Osteocyte (in vitro differentiated cells): Measurements from ENCODE around the gene LRRFIP1. TPM values are rescaled to one million over a fixed set of nuclear protein-coding genes. Genes with fewer than 3 reads are reported as not detected.
"Not testable (repeated sequence)": the region's sequence is repeated elsewhere in the genome, so short reads cannot be mapped to it uniquely, and the experiment has no call there.

Experiments used
- DNase-seq: peaks from one replicate; pipeline ENCODE4 v3.0.0; 2021; ENCODE audit warnings: mixed read lengths; ENCODE audit not compliant: unreplicated experiment; ENCODE audit errors: extremely low spot score
- H3K27ac Mint-ChIP-seq: one replicate; pipeline ENCODE4 v1.8.0; 2021; ENCODE audit warnings: mild to moderate bottlenecking, mixed read lengths; ENCODE audit not compliant: unreplicated experiment
- H3K27me3 Mint-ChIP-seq: one replicate; pipeline ENCODE4 v1.8.0; 2021; ENCODE audit warnings: mixed read lengths; ENCODE audit not compliant: unreplicated experiment
- H3K36me3 Mint-ChIP-seq: one replicate; pipeline ENCODE4 v1.8.0; 2021; ENCODE audit warnings: mixed read lengths; ENCODE audit not compliant: unreplicated experiment
- H3K4me1 Mint-ChIP-seq: one replicate; pipeline ENCODE4 v1.8.0; 2021; ENCODE audit warnings: mixed read lengths; ENCODE audit not compliant: unreplicated experiment
- H3K4me3 Mint-ChIP-seq: one replicate; pipeline ENCODE4 v1.8.0; 2021; ENCODE audit warnings: mild to moderate bottlenecking, moderate library complexity, mixed read lengths; ENCODE audit not compliant: unreplicated experiment
- H3K9me3 Mint-ChIP-seq: one replicate; pipeline ENCODE4 v1.8.0; 2021; ENCODE audit warnings: mixed read lengths; ENCODE audit not compliant: unreplicated experiment
- CTCF ChIP-seq: fragments of 200-600 bp; sonication (generic); IDR thresholded peaks from 2 replicates; pipeline ENCODE4 v1.5.0; 2021; ENCODE audit warnings: antibody characterized with exemption, mild to moderate bottlenecking, moderate library complexity
- total RNA-seq: library from RNA; stranded (reverse); gene quantifications from 2 replicates; pipeline ENCODE4 v1.2.1, GENCODE V29; 2021

Gene LRRFIP1
- total RNA-seq, 1 donor from 2014 or later = 79.9 TPM

- Mint-ChIP-seq H3K4me1 (peaks cover 19% of the 10 kb centered on the region), H3K9me3 (no peaks in the 10 kb centered on the region), H3K4me3 (no peak overlapping the region), H3K27me3 (no peaks in the 10 kb centered on the region), H3K27ac (no peak overlapping the region), H3K36me3 (peaks cover 23% of the 10 kb centered on the region)
- no peak for DNase-seq
- TF ChIP-seq CTCF = no peak
Observed at GRCh38 chr2:237746302-237747080, 119.1 kb downstream of the LRRFIP1 start.

- no peak overlapping the region for H3K4me3 Mint-ChIP-seq
- H3K36me3 Mint-ChIP-seq = peaks cover 29% of the 10 kb centered on the region
- H3K27me3 Mint-ChIP-seq = no peaks in the 10 kb centered on the region
- DNase-seq = no peak
- no peak for TF ChIP-seq CTCF
- H3K4me1 Mint-ChIP-seq = peaks cover 19% of the 10 kb centered on the region
- no peak overlapping the region for H3K27ac Mint-ChIP-seq
- H3K9me3 Mint-ChIP-seq = no peaks in the 10 kb centered on the region
Observed at GRCh38 chr2:237747189-237747588, 119.8 kb downstream of the LRRFIP1 start.

GRCh38 chr2:237749002-237749401, 121.6 kb downstream of the LRRFIP1 start:
- H3K4me3 Mint-ChIP-seq = no peak overlapping the region
- H3K9me3 Mint-ChIP-seq = no peaks in the 10 kb centered on the region
- TF ChIP-seq CTCF = no peak
- no peak for DNase-seq
- H3K4me1 Mint-ChIP-seq = peaks cover 10% of the 10 kb centered on the region
- H3K36me3 Mint-ChIP-seq = peaks cover 41% of the 10 kb centered on the region
- H3K27me3 Mint-ChIP-seq = no peaks in the 10 kb centered on the region
- H3K27ac Mint-ChIP-seq = no peak overlapping the region

GRCh38 chr2:237749961-237750360, 122.6 kb downstream of the LRRFIP1 start:
- peaks cover 47% of the 10 kb centered on the region for H3K36me3 Mint-ChIP-seq

GRCh38 chr2:237750441-237750840, 123.1 kb downstream of the LRRFIP1 start:
- not testable (repeated sequence) for H3K27ac Mint-ChIP-seq, H3K4me3 Mint-ChIP-seq, H3K4me1 Mint-ChIP-seq, H3K27me3 Mint-ChIP-seq, H3K9me3 Mint-ChIP-seq, DNase-seq
- H3K36me3 Mint-ChIP-seq = peaks cover 50% of the 10 kb centered on the region

More at GRCh38 chr2:237749961-237750360, 122.6 kb downstream of the LRRFIP1 start:
- no peaks in the 10 kb centered on the region for H3K27me3 Mint-ChIP-seq
- no peak for TF ChIP-seq CTCF
- H3K9me3 Mint-ChIP-seq = no peaks in the 10 kb centered on the region
- no peak for DNase-seq
- no peak overlapping the region for H3K4me3 Mint-ChIP-seq
- H3K4me1 Mint-ChIP-seq = peaks cover 3% of the 10 kb centered on the region
- H3K27ac Mint-ChIP-seq = no peak overlapping the region
